CD14-positive monocyte (primary cell): Measurements from ENCODE around the gene CREB5. TPM values are rescaled to one million over a fixed set of nuclear protein-coding genes. Genes with fewer than 3 reads are reported as not detected.

Experiments
- DNase-seq, 3 donors: peaks; one replicate each; pipeline ENCODE4 v3.0.0-alpha.2; 2011 to 2022
- H2AFZ ChIP-seq: 2 replicates; pipeline ENCODE4 v1.6.0; 2012; ENCODE audit warnings: mild to moderate bottlenecking, low read depth, low read length, inconsistent platforms; ENCODE audit not compliant: insufficient read depth, poor library complexity, severe bottlenecking
- H3K27ac ChIP-seq, 2 donors: 1 replicate in 1 of 2; 2 replicates in 1 of 2; pipeline ENCODE4 v1.5.1; 2012 to 2013; ENCODE audit warnings: low read length in 2 of 2, control low read depth in 1 of 2, inconsistent platforms in 1 of 2, low read depth in 1 of 2, mild to moderate bottlenecking in 1 of 2
- H3K27me3 ChIP-seq, 2 donors: one replicate each; pipeline versions ENCODE4 v1.6.0 to v1.6.1; 2011 to 2013; ENCODE audit warnings: low read length in 2 of 2; ENCODE audit not compliant: control insufficient read depth in 2 of 2, insufficient read depth in 2 of 2
- H3K36me3 ChIP-seq, 2 donors: replicated peaks in 1 of 2; 1 replicate in 1 of 2; 2 replicates in 1 of 2; pipeline versions ENCODE4 v1.5.1 to v1.6.1; 2012 to 2013; ENCODE audit warnings: low read length in 2 of 2, control low read depth in 1 of 2, inconsistent platforms in 1 of 2, mild to moderate bottlenecking in 1 of 2; ENCODE audit not compliant: insufficient read depth in 2 of 2, control insufficient read depth in 1 of 2
- H3K4me1 ChIP-seq, 2 donors: 1 replicate in 1 of 2; 2 replicates in 1 of 2; pipeline versions ENCODE4 v1.5.1 to v1.6.1; 2012 to 2013; ENCODE audit warnings: low read length in 2 of 2, control low read depth in 1 of 2, inconsistent platforms in 1 of 2, mild to moderate bottlenecking in 1 of 2, moderate library complexity in 1 of 2; ENCODE audit not compliant: insufficient read depth in 2 of 2, control insufficient read depth in 1 of 2
- H3K4me2 ChIP-seq: replicated peaks from 2 replicates; pipeline ENCODE3; 2012; ENCODE audit warnings: low read length, moderate library complexity, mild to moderate bottlenecking; ENCODE audit not compliant: poor library complexity, severe bottlenecking; ENCODE audit errors: extremely low read depth
- H3K4me3 ChIP-seq, 3 experiments: fragments of 200-600 bp in 1 of 3; sonication (generic) in 1 of 3; replicated peaks in 1 of 3; 1 replicate in 2 of 3; 2 replicates in 1 of 3; pipeline ENCODE4 v1.5.1; 2011 to 2013; ENCODE audit warnings: low read length in 3 of 3, mild to moderate bottlenecking in 3 of 3, control low read depth in 2 of 3, low read depth in 2 of 3, inconsistent platforms in 1 of 3, moderate library complexity in 1 of 3
- H3K79me2 ChIP-seq: 2 replicates; pipeline ENCODE4 v1.6.0; 2012; ENCODE audit warnings: mild to moderate bottlenecking, control low read depth, inconsistent platforms, low read length, moderate library complexity; ENCODE audit not compliant: insufficient read depth
- H3K9ac ChIP-seq: 2 replicates; pipeline ENCODE4 v1.6.0; 2017; ENCODE audit warnings: low read length, mild to moderate bottlenecking; ENCODE audit not compliant: insufficient read depth, poor library complexity, severe bottlenecking
- H3K9me3 ChIP-seq, 2 donors: replicated peaks in 1 of 2; 1 replicate in 1 of 2; 2 replicates in 1 of 2; pipeline versions ENCODE4 v1.5.1 to v1.6.1; 2012 to 2013; ENCODE audit warnings: low read length in 2 of 2, control low read depth in 1 of 2; ENCODE audit not compliant: control insufficient read depth in 1 of 2, insufficient read depth in 1 of 2
- H4K20me1 ChIP-seq: 2 replicates; pipeline ENCODE4 v1.6.0; 2012; ENCODE audit warnings: mild to moderate bottlenecking, low read length, control low read depth, moderate library complexity; ENCODE audit not compliant: insufficient read depth
- H3K27ac Mint-ChIP-seq, 7 donors: one replicate each; pipeline ENCODE4 v1.8.0; 2020; ENCODE audit warnings: mild to moderate bottlenecking in 7 of 7, mixed read lengths in 7 of 7, moderate library complexity in 6 of 7, inconsistent platforms in 2 of 7
- H3K27me3 Mint-ChIP-seq, 3 donors: one replicate each; pipeline ENCODE4 v1.8.0; 2021 to 2022; ENCODE audit warnings: low read depth in 3 of 3, mild to moderate bottlenecking in 3 of 3, mixed read lengths in 3 of 3, moderate library complexity in 3 of 3, inconsistent platforms in 1 of 3
- H3K36me3 Mint-ChIP-seq, 2 donors: one replicate each; pipeline ENCODE4 v1.8.0; 2020; ENCODE audit warnings: mixed read lengths in 2 of 2, inconsistent platforms in 1 of 2, mild to moderate bottlenecking in 1 of 2
- H3K4me1 Mint-ChIP-seq: one replicate; pipeline ENCODE4 v1.8.0; 2020; ENCODE audit warnings: mild to moderate bottlenecking, mixed read lengths
- H3K4me3 Mint-ChIP-seq, 2 donors: one replicate each; pipeline ENCODE4 v1.8.0; 2020; ENCODE audit warnings: mild to moderate bottlenecking in 2 of 2, mixed read lengths in 2 of 2, moderate library complexity in 1 of 2
- H3K9me3 Mint-ChIP-seq, 7 donors: one replicate each; pipeline ENCODE4 v1.8.0; 2020 to 2022; ENCODE audit warnings: mixed read lengths in 7 of 7, mild to moderate bottlenecking in 6 of 7, moderate library complexity in 6 of 7, inconsistent platforms in 2 of 7
- CTCF ChIP-seq: fragments of 200-600 bp; IDR thresholded peaks from one replicate; pipeline ENCODE4 v1.8.0; 2022; ENCODE audit warnings: antibody characterized with exemption, mild to moderate bottlenecking
- WGBS: methylation state at CpG from one replicate; pipeline ENCODE4 v1.1.5; 2013; ENCODE audit warnings: missing lambda C conversion rate; ENCODE audit not compliant: insufficient coverage; 5-methylcytosine and 5-hydroxymethylcytosine counted together
- intact Hi-C, 2 donors: fragments of 100-400 bp; cut with micrococcal nuclease; formaldehyde crosslinking; loops; one replicate each; pipeline versions ENCODE4 v1.15.0 to v1.15.1; 2023
- polyA plus RNA-seq, 3 donors: library from polyadenylated mRNA; depleted of rRNA in 1 of 3; unstranded in 2 of 3; stranded (reverse) in 1 of 3; fragments of 300-500 nt in 2 of 3; fragments of >200 nt in 1 of 3; fragmentation: Illumina TruSeq in 2 of 3; gene quantifications; 1 replicate in 2 of 3; 2 replicates in 1 of 3; pipeline ENCODE4 v1.2.3, GENCODE V29; 2012 to 2021

CREB5 gene
- polyA plus RNA-seq, 3 donors: 25.1 to 72.3 (median 44.2) TPM

- Histone ChIP-seq H2AFZ (no peak overlapping the region), H3K4me3 (no peak overlapping the region), H3K27ac (no peak overlapping the region), H4K20me1 (no peaks in the 10 kb centered on the region), H3K27me3 (no peaks in the 10 kb centered on the region), H3K9ac (no peak overlapping the region), H3K36me3 (no peaks in the 10 kb centered on the region), H3K79me2 (no peaks in the 10 kb centered on the region), H3K9me3 (no peaks in the 10 kb centered on the region), H3K4me1 (no peaks in the 10 kb centered on the region), H3K4me2 (no peak overlapping the region)
- Mint-ChIP-seq H3K27ac (no peak overlapping the region), H3K4me1 (no peaks in the 10 kb centered on the region), H3K4me3 (no peak overlapping the region), H3K36me3 (no peaks in the 10 kb centered on the region), H3K27me3 (peaks cover 6 to 13% (median 10%) of the 10 kb centered on the region in 3 donors), H3K9me3 (no peaks in the 10 kb centered on the region)
- no peak for TF ChIP-seq CTCF
- intact Hi-C loops: no loop called here
- no CpG with 5 or more reads among the region's 1 CpG for WGBS
- no peak for DNase-seq
These were observed 58.0 kb downstream of the CREB5 start for GRCh38 chr7:28470344-28470743.

GRCh38 chr7:28472332-28472731, 60.0 kb downstream of the CREB5 start:
- H3K36me3 Mint-ChIP-seq: no peaks in the 10 kb centered on the region
- Histone ChIP-seq H2AFZ (no peak overlapping the region), H3K4me1 (no peaks in the 10 kb centered on the region), H3K27me3 (no peaks in the 10 kb centered on the region), H3K79me2 (no peaks in the 10 kb centered on the region), H3K9me3 (no peaks in the 10 kb centered on the region), H4K20me1 (no peaks in the 10 kb centered on the region), H3K4me3 (no peak overlapping the region), H3K4me2 (no peak overlapping the region), H3K36me3 (no peaks in the 10 kb centered on the region), H3K9ac (no peak overlapping the region), H3K27ac (no peak overlapping the region)
- no peak overlapping the region for H3K4me3 Mint-ChIP-seq
- 88% methylated on average over 1 of the region's 6 CpGs for WGBS
- no peak for DNase-seq
- intact Hi-C loops: no loop called here
- H3K27me3 Mint-ChIP-seq: peaks cover 3 to 7% (median 5%) of the 10 kb centered on the region in 3 donors
- no peaks in the 10 kb centered on the region for H3K9me3 Mint-ChIP-seq
- H3K4me1 Mint-ChIP-seq: no peaks in the 10 kb centered on the region
- no peak overlapping the region for H3K27ac Mint-ChIP-seq
- TF ChIP-seq CTCF: no peak
